HepG2 (cell line): ENCODE results near the gene NUDT1.

ENCODE experiments used
- ATF3 ChIP-seq: sonication (generic); formaldehyde crosslinking; IDR thresholded peaks from 2 replicates; pipeline ENCODE4 v1.4.0; 2020; ENCODE audit warnings: missing genetic modification reagents
- BHLHE40 ChIP-seq: IDR thresholded peaks from 2 replicates; pipeline ENCODE4 v1.6.1; 2011; ENCODE audit warnings: low read length, improper control_type of control experiment
- CTCF ChIP-seq: sonication (generic); formaldehyde crosslinking; IDR thresholded peaks from 2 replicates; pipeline ENCODE4 v1.5.0; 2020; ENCODE audit warnings: mild to moderate bottlenecking, missing genetic modification reagents, moderate library complexity
- DBP ChIP-seq: sonication (generic); formaldehyde crosslinking; IDR thresholded peaks from 2 replicates; pipeline ENCODE4 v1.4.0; 2020; ENCODE audit warnings: missing genetic modification reagents; ENCODE audit errors: not compliant biosample characterization
- EP300 ChIP-seq, 3 experiments: sonication (generic) in 1 of 3; formaldehyde crosslinking in 1 of 3; IDR thresholded peaks; 2 replicates each; pipeline versions ENCODE4 v1.5.1 to v1.6.1; 2011 to 2020; ENCODE audit warnings: low read depth in 2 of 3, low read length in 2 of 3, borderline replicate concordance in 1 of 3, improper control_type of control experiment in 1 of 3, mild to moderate bottlenecking in 1 of 3, missing genetic modification reagents in 1 of 3, moderate library complexity in 1 of 3
- FOSL1 ChIP-seq: sonication (generic); formaldehyde crosslinking; IDR thresholded peaks from 2 replicates; pipeline ENCODE4 v1.9.0; 2021; ENCODE audit warnings: missing genetic modification reagents, borderline replicate concordance
- POLR2A ChIP-seq, 2 experiments: IDR thresholded peaks; 2 replicates each; pipeline ENCODE4 v1.6.1; 2011; ENCODE audit warnings: low read depth in 2 of 2, low read length in 2 of 2, mild to moderate bottlenecking in 1 of 2, moderate library complexity in 1 of 2; ENCODE audit not compliant: insufficient read depth in 1 of 2
- POLR2AphosphoS5 ChIP-seq: IDR thresholded peaks from 2 replicates; pipeline ENCODE4 v1.6.1; 2012; ENCODE audit warnings: low read depth, low read length
- RCOR2 ChIP-seq: IDR thresholded peaks from 2 replicates; pipeline ENCODE4 v1.6.1; 2016; ENCODE audit warnings: missing biosample characterization, missing genetic modification reagents
- RXRA ChIP-seq: sonication (generic); formaldehyde crosslinking; IDR thresholded peaks from 2 replicates; pipeline ENCODE4 v1.5.1; 2020; ENCODE audit warnings: missing genetic modification reagents
- ZBTB33 ChIP-seq: sonication (generic); formaldehyde crosslinking; IDR thresholded peaks from 2 replicates; pipeline ENCODE4 v1.4.0; 2020; ENCODE audit warnings: missing genetic modification reagents
- ZSCAN29 ChIP-seq: sonication (generic); formaldehyde crosslinking; conservative IDR thresholded peaks from 2 replicates; pipeline ENCODE4 v1.4.0; 2020; ENCODE audit warnings: mild to moderate bottlenecking, missing genetic modification reagents
- TF ChIP-seq, protein P1 (sequence below): IDR thresholded peaks from 2 replicates; pipeline ENCODE4 v1.6.1; 2012; ENCODE audit warnings: inconsistent platforms

GRCh38 chr7:2251381-2251780, 9.4 kb downstream of the NUDT1 start:
- no peak for TF ChIP-seq POLR2A (IDR thresholded peaks at IDR 0.05; ENCODE audit: insufficient read depth in 1 of 2, low read depth in 2 of 2, low read length in 2 of 2)
- no peak for TF ChIP-seq CTCF (CRISPR knock-in tag)
- TF ChIP-seq ZBTB33 = no peak
- no peak for TF ChIP-seq FOSL1 (CRISPR knock-in tag)
- TF ChIP-seq RXRA (CRISPR knock-in tag) = no peak
- no peak for TF ChIP-seq EP300 (IDR thresholded peaks at IDR 0.05; ENCODE audit: low read depth in 2 of 2, low read length in 2 of 2)
- TF ChIP-seq EP300 (CRISPR knock-in tag; IDR thresholded peaks at IDR 0.05; ENCODE audit: borderline replicate concordance) = no peak
- no peak for TF ChIP-seq POLR2AphosphoS5
- TF ChIP-seq DBP (CRISPR knock-in tag) = no peak
- TF ChIP-seq BHLHE40 = no peak
- TF ChIP-seq ZSCAN29 = no peak
- no peak for TF ChIP-seq RCOR2 (CRISPR knock-in tag)
- no peak for TF ChIP-seq ATF3
- TF ChIP-seq, protein P1, sequence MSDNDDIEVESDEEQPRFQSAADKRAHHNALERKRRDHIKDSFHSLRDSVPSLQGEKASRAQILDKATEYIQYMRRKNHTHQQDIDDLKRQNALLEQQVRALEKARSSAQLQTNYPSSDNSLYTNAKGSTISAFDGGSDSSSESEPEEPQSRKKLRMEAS = no peak
